ENCODE measurements around the gene EFHC2. TPM values are rescaled to one million over a fixed set of nuclear protein-coding genes. Genes with fewer than 3 reads are reported as not detected.

The EFHC2 gene
- total RNA-seq, 2 donors from 2014 or later, result 1.3 to 2.2 TPM

- H3K9ac ChIP-seq (ENCODE audit: extremely low read depth, low read length, poor library complexity, severe bottlenecking), result no peak overlapping the region
- no peaks in the 10 kb centered on the region for H3K27me3 ChIP-seq (ENCODE audit: control insufficient read depth, insufficient read depth, low read length, poor library complexity, severe bottlenecking)
- no peak overlapping the region for H3K27ac ChIP-seq (ENCODE audit: low read depth, low read length)
- H3K4me1 Mint-ChIP-seq, result no peaks in the 10 kb centered on the region
- H3K9me3 ChIP-seq (ENCODE audit: control insufficient read depth, low read length), result no peaks in the 10 kb centered on the region
- H3K4me1 ChIP-seq (ENCODE audit: control insufficient read depth, insufficient read depth, low read length), result no peaks in the 10 kb centered on the region
- peaks cover 37% of the 10 kb centered on the region for H3K9me3 Mint-ChIP-seq
- H3K27ac Mint-ChIP-seq, result no peak overlapping the region
- H3K4me3 Mint-ChIP-seq, result no peak overlapping the region
- no peak for TF ChIP-seq CTCF (conservative IDR thresholded peaks at IDR 0.05)
- DNase-seq, result no peak
- no peaks in the 10 kb centered on the region for H3K36me3 ChIP-seq (ENCODE audit: control insufficient read depth, insufficient read depth, low read length)
- H3K4me3 ChIP-seq (ENCODE audit: low read length), result no peak overlapping the region
- H3K27me3 Mint-ChIP-seq (ENCODE audit: insufficient read depth), result peaks cover 1% of the 10 kb centered on the region
- no peaks in the 10 kb centered on the region for H3K36me3 Mint-ChIP-seq (ENCODE audit: low read depth)
These were observed 109.4 kb downstream of the EFHC2 start for GRCh38 chrX:44234116-44234515.

DNA sequence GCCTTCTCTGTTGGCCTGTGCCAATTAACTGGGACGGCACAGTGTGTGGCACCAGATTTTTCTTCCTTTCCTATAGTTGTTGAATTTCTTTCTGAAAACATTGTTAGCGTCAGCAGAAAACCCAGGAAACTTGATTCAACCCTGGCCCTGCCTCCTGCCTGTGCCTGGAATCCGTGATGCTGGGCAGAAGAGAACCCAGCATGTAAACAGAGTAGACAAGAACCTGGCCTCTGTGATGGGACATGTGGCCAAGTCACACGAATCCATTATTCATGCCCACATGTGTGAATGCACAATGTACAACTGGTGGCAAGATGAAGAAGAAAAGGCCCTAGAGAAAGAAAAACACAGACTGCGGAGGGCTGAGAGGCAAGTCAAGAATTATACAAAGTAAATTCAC is 111.4 kb downstream of the EFHC2 start:
- Mint-ChIP-seq H3K4me3 (no peak overlapping the region), H3K4me1 (no peaks in the 10 kb centered on the region), H3K9me3 (peaks cover 42% of the 10 kb centered on the region), H3K27ac (no peak overlapping the region), H3K36me3 (ENCODE audit: low read depth) (no peaks in the 10 kb centered on the region), H3K27me3 (ENCODE audit: insufficient read depth) (peaks cover 1% of the 10 kb centered on the region)
- no peak for DNase-seq
- no peak overlapping the region for H3K4me3 ChIP-seq (ENCODE audit: low read length)
- no peaks in the 10 kb centered on the region for H3K4me1 ChIP-seq (ENCODE audit: control insufficient read depth, insufficient read depth, low read length)
- TF ChIP-seq CTCF (conservative IDR thresholded peaks at IDR 0.05), result no peak
- no peaks in the 10 kb centered on the region for H3K27me3 ChIP-seq (ENCODE audit: control insufficient read depth, insufficient read depth, low read length, poor library complexity, severe bottlenecking)
- no peaks in the 10 kb centered on the region for H3K9me3 ChIP-seq (ENCODE audit: control insufficient read depth, low read length)
- H3K9ac ChIP-seq (ENCODE audit: extremely low read depth, low read length, poor library complexity, severe bottlenecking), result no peak overlapping the region
- no peaks in the 10 kb centered on the region for H3K36me3 ChIP-seq (ENCODE audit: control insufficient read depth, insufficient read depth, low read length)
- H3K27ac ChIP-seq (ENCODE audit: low read depth, low read length), result no peak overlapping the region
- whole genome bisulfite sequencing, 2 experiments (ENCODE audit: insufficient coverage in 1 of 2, insufficient read length in 1 of 2), result 90 to 95% methylated on average over 2 to 4 of the region's 5 CpGs

- no peak overlapping the region for H3K27ac Mint-ChIP-seq
- H3K27ac ChIP-seq (ENCODE audit: low read depth, low read length), result no peak overlapping the region
- no peaks in the 10 kb centered on the region for H3K36me3 Mint-ChIP-seq (ENCODE audit: low read depth)
- H3K9ac ChIP-seq (ENCODE audit: extremely low read depth, low read length, poor library complexity, severe bottlenecking), result no peak overlapping the region
- H3K36me3 ChIP-seq (ENCODE audit: control insufficient read depth, insufficient read depth, low read length), result no peaks in the 10 kb centered on the region
- H3K27me3 ChIP-seq (ENCODE audit: control insufficient read depth, insufficient read depth, low read length, poor library complexity, severe bottlenecking), result no peaks in the 10 kb centered on the region
- H3K9me3 ChIP-seq (ENCODE audit: control insufficient read depth, low read length), result no peaks in the 10 kb centered on the region
- no peak for TF ChIP-seq CTCF (conservative IDR thresholded peaks at IDR 0.05)
- 80 to 100% methylated on average over 1 to 4 of the region's 4 CpGs for WGBS, 2 experiments (ENCODE audit: insufficient coverage in 1 of 2, insufficient read length in 1 of 2)
- no peak overlapping the region for H3K4me3 Mint-ChIP-seq
- DNase-seq, result no peak
- H3K4me3 ChIP-seq (ENCODE audit: low read length), result no peak overlapping the region
- no peaks in the 10 kb centered on the region for H3K4me1 ChIP-seq (ENCODE audit: control insufficient read depth, insufficient read depth, low read length)
- no peaks in the 10 kb centered on the region for H3K4me1 Mint-ChIP-seq
- peaks cover 1% of the 10 kb centered on the region for H3K27me3 Mint-ChIP-seq (ENCODE audit: insufficient read depth)
- H3K9me3 Mint-ChIP-seq, result peaks cover 57% of the 10 kb centered on the region
These were observed 114.9 kb downstream of the EFHC2 start for GRCh38 chrX:44228621-44229020.

Measured in endodermal cell (in vitro differentiated cells).